Activated CD4-positive, alpha-beta T cell treated with anti-CD3 and anti-CD28 coated beads for 4 hours (primary cell): ENCODE data around the gene TM4SF5.
"Not testable (repeated sequence)": the region's sequence is repeated elsewhere in the genome, so short reads cannot be mapped to it uniquely, and the experiment has no call there.

Experiments used
- DNase-seq, 2 donors: peaks; one replicate each; pipeline ENCODE4 v3.0.0-alpha.2; 2020

Gene TM4SF5

GRCh38 chr17:4795168-4795567, 23.5 kb downstream of the TM4SF5 start:
- no peak for DNase-seq

- DNase-seq = no peak
Measured at GRCh38 chr17:4796552-4796920, 24.9 kb downstream of the TM4SF5 start.

- DNase-seq = no peak
Measured at GRCh38 chr17:4800462-4801196, 28.9 kb downstream of the TM4SF5 start.

- DNase-seq = no peak
Measured at GRCh38 chr17:4802228-4802627, 30.5 kb downstream of the TM4SF5 start, which contains the start of gene C17orf114. Gene C17orf114 (minus strand): TSS chr17:4802328.

- DNase-seq = no peak
Measured at GRCh38 chr17:4806456-4806776, 34.7 kb downstream of the TM4SF5 start.

- peak; percentile 80 to 84 for DNase-seq
Measured at GRCh38 chr17:4806777-4807604, 35.3 kb downstream of the TM4SF5 start, which contains the start of gene PLD2. Gene PLD2 (plus strand): TSS chr17:4807152. CDS start chr17:4807773, 621 bp downstream.

- DNase-seq = no peak
Measured at GRCh38 chr17:4807605-4808377, 36.1 kb downstream of the TM4SF5 start.

- no peak for DNase-seq
Measured at GRCh38 chr17:4808378-4808767, 36.7 kb downstream of the TM4SF5 start.

GRCh38 chr17:4810696-4811290, 39.1 kb downstream of the TM4SF5 start:
- no peak for DNase-seq

- no peak for DNase-seq
Measured at GRCh38 chr17:4811471-4811870, 39.8 kb downstream of the TM4SF5 start.

- no peak for DNase-seq
Measured at GRCh38 chr17:4812690-4813089, 41.0 kb downstream of the TM4SF5 start.

- no peak for DNase-seq
Measured at GRCh38 chr17:4815043-4815675, 43.5 kb downstream of the TM4SF5 start.

GRCh38 chr17:4816826-4817225, 45.1 kb downstream of the TM4SF5 start:
- DNase-seq = no peak

- DNase-seq = no peak
Measured at GRCh38 chr17:4818276-4818675, 46.6 kb downstream of the TM4SF5 start.

GRCh38 chr17:4822835-4823234, 51.1 kb downstream of the TM4SF5 start:
- no peak for DNase-seq

- DNase-seq = no peak
Measured at GRCh38 chr17:4823373-4824089, 51.8 kb downstream of the TM4SF5 start.

- no peak for DNase-seq
Measured at GRCh38 chr17:4827399-4827798, 55.7 kb downstream of the TM4SF5 start.

- not testable (repeated sequence) for DNase-seq
Measured at GRCh38 chr17:4832829-4833177, 61.1 kb downstream of the TM4SF5 start.
